Activated CD4-positive, alpha-beta T cell treated with anti-CD3 and anti-CD28 coated beads, Interleukin-2, Interleukin-4, amounts not matched to agents 100 ng/mL and 50 ng/mL, durations not matched to agents 16 hours and 8 hours (primary cell): ENCODE measurements around the gene CD2AP.
"Not testable (repeated sequence)": the region's sequence is repeated elsewhere in the genome, so short reads cannot be mapped to it uniquely, and the experiment has no call there.

ENCODE experiments used
- DNase-seq: peaks from one replicate; pipeline ENCODE4 v3.0.0-alpha.2; 2020; ENCODE audit warnings: low spot score

The CD2AP gene, protein sequence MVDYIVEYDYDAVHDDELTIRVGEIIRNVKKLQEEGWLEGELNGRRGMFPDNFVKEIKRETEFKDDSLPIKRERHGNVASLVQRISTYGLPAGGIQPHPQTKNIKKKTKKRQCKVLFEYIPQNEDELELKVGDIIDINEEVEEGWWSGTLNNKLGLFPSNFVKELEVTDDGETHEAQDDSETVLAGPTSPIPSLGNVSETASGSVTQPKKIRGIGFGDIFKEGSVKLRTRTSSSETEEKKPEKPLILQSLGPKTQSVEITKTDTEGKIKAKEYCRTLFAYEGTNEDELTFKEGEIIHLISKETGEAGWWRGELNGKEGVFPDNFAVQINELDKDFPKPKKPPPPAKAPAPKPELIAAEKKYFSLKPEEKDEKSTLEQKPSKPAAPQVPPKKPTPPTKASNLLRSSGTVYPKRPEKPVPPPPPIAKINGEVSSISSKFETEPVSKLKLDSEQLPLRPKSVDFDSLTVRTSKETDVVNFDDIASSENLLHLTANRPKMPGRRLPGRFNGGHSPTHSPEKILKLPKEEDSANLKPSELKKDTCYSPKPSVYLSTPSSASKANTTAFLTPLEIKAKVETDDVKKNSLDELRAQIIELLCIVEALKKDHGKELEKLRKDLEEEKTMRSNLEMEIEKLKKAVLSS

DNA sequence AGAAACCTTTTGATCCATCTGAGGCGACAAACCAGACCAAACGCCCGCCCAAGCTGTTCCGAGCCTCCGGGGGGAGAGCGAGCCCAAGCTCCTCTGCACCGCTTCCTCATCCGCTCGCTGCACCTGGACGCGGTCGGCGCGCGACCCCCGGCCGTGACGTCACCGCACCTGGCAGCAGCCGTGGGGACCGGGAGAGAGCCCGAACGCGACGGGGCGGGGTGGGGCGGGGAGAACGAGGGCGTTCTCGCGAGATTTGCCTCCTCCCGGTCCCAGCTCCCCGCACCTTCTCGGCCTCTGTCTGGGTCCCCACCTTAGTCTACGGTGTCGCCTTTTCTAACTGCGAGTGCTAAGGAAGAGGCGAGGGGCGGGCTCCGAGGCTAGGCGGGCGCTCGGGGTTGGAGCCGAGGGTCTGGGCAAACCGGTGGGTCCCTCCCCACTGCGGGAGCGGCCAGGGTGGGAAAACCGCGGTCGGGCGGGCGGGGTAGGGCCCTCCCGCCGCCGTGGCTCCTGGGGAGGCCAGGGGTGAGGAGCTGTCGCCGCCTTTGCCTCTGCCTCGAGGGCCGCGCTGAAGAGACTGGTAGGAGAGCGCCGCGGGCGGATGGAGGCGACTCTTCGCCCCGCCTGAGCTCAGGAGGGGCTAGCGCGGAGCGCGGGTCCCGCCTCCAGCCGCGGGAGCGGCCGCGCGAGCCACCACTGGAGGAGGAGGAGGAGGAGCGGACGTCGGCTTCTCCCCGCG, at the start of gene CD2AP:
Gene CD2AP (plus strand): TSS at position 293 of the 736 bp plus-strand sequence. CDS start 456 bp downstream, outside the sequence.
- peak; percentile 87 for DNase-seq

DNA sequence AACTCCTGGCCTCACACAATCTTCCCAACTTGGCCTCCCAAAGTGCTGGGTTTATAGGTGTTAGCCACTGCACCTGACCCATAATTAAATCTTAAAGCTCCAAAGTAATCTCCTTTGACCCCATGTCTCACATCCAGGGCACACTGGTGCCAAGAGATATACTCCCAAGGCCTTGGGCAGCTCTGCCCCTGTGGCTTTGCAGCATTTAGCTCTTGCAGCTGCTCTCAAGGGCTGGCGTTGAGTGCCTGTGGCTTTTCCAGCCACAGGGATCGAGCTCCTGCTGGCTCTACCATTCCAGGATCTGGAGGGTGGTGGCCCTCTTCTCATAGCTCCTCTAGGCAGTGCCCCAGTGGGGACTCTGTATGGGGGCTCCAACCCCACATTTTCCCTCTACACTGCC, 49.3 kb upstream of the CD2AP start:
- DNase-seq, result no peak

DNA sequence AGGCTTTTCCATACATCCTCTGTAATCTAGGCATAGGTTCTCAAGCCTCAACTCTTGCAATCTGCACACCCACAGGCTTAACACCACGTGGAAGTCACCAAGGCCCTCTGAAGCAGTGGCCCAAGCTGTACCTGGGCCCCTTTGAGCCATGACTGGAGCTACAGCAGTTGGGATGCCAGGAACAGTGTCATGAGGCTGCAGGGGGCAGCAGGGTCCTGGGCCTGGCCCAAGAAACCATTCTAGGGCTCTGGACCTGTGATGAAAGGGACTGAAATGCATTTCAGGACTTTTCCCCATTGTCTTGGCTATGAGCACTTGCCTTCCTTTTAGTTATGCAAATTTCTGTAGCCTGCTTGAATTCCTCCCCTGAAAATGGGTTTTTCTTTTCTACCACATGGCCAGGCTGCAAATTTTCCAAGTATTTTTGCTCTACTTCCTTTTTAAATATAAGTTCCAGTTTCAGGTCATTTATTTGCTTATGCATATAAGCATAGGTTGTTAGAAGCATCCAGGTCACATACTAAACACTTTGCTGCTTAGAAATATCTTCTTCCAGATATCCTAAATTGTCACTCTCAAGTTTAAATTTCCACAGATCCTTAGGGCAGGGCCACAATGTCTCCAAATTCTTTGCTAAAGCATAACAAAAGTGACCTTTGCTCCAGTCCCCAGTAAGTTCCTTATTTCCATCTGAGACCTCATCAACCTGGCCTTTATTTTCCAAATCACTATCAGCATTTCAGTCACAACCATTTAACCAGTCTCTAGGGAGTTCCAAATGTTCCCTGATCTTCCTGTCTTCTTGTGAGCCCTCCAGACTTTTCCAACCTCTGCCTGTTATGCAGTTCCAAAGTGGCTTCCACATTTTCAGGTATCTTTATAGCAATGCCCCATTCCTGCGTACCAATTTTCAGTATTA, 48.6 kb upstream of the CD2AP start:
- no peak for DNase-seq

DNA sequence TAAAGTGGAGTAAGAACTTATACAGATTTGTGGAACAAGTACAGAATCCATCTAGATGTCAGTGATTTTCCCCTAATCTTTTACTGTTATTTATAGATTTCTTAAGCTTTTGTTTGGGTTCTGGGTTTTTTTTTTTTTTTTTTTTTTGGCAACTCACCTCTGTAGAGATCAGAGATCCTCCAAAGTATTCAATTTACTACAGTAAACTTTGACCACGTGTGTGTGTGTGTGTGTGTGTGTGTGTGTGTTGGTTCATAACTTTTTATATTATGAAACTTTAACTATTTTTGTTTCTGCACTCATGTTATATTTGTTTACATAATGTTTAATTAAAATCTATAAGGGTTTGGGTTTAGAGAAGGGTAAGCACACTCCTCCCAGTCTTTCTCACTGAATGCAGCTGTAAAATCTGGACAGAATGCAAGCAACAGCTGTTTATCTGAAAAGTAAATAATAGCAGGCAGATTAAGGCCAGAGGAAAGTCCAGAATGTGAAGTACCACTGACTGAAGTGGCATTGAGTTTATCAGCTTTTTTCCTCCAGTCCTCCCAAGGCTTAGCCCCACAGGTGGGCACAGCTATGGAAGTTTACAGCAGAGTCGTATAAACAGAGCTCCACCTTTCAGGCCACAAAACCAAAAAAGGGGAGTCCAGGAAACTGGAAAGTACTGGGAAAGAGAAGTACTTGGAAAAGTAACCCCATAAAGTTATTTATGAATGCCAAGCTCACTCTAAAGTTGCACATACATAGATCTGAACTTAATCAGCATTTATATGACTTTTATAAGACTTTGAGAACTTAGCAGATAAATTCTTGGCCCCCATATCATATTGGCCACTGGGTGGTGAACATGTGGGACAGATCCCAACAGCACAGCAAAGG, 43.0 kb upstream of the CD2AP start:
- DNase-seq, result no peak

DNA sequence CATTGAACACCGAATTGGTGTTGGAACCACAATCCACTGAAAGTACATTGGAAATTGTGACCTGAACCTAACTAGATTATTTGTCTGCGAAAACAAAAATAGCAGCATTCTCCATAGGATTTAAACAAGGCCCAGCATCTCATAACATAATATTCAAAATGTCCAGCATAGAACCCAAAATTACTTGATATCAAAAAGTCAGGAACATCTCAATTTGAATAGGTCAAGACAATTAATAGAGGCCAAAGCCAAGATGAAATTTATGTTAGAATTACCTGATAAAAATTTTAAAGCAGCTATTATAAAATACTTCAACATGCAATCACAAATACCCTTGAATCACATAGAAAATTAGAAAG, 42.4 kb upstream of the CD2AP start:
- no peak for DNase-seq

DNA sequence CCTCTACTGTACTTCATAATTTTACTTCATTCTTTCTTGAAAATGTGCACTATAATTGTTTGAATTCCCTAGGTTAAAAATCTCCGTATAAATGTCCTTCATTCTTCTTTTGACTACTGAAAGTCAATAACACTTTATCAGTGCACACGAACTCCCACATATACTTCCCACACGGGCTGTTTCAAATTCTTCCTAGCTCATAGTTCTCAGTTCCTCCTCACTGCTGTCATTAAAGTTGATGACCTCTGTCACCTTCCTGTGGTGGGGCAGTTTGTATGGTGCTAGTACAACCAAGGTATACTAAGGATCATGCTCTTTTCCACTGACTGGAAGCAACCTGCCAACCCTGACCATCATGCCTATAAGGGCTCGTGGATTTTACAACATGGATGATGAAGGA, 40.0 kb upstream of the CD2AP start:
- no peak for DNase-seq

DNA sequence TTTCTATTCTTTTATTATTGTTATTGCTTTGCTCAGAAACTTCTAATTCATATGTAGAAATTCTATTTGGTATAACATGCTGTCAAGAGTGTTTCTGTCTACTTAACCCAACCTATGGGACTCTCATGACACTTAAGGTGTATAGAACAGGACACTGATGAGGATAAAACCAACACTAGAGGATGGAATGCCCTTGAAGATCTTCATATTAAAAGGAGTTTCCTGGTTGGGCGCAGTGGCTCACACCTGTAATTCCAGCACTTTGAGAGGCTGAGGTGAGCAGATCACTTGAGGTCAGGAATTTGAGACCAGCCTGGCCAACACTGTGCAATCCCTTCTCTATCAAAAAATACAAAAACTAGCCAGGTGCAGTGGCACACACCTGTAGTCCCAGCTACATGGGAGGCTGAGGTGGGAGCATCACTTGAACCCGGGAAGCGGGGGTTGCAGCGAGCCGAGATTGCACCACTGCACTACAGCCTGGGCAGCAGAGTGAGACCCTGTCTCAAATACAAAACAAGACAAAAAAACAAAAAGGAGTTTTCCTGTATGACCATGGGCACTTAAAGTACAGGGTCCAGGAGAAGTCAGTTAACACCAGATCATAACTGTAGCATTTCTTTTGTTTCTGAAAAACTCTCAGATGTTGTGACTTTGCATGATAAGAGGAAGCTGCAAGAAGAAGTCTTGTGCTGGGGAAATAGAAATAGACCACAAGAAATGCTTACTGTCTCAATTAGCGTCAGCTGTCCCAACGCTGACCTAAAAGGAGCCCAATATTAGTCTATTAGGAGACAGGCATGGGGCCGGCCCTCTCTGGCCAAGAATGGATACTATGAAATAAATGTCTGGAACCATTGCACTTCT, 38.9 kb upstream of the CD2AP start:
- no peak for DNase-seq

DNA sequence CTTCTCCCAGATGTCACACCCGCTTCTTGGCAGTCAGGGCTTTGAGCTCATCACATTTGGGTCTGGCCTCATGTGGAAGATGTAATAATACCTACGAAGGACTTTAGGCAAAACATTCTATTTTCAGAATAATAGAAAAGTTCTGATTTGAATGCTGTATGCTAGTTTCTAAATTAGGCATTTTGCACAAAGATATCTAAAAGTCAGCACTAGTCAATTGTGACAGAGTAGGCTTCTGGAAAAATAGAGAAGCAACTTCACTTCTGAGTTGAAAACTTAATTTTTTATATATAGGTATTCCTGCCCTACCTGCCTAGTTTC, 38.3 kb upstream of the CD2AP start:
- no peak for DNase-seq

DNA sequence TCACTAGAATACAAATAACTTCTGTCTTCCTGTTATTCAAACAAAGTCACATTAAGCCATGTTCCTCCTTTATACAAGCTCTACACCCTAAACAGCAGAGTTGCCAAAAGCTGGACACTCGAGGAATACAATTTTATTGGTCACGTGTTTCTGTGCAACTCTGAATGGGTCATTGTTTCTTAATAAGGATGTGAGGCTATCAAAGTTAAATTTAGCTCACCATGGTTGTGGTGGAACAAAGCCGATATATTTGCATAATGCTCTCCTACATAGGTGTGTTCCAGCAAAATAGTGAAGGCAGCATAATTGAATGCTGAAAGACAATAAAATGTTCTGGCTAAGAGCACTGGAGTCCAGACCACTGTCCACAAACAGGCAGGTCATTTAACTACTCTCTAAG, 36.9 kb upstream of the CD2AP start:
- no peak for DNase-seq

DNA sequence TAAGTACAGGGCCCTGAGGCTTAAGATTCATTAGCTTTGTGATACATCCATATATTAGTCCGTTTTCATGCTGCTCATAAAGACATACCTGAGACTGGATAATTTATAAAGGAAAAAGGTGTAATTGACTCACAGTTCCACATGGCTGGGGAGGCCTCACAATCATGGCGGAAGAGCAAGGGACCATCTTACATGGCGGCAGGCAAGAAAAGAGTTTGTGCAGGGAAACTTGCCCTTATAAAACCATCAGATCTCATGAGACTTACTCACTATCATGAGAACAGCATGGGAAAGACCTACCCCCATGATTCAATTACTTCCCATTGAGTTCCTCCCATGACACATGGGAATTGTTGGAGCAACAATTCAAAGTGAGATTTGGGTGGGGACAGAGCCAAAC, 32.6 kb upstream of the CD2AP start:
- DNase-seq, result not testable (repeated sequence)

DNA sequence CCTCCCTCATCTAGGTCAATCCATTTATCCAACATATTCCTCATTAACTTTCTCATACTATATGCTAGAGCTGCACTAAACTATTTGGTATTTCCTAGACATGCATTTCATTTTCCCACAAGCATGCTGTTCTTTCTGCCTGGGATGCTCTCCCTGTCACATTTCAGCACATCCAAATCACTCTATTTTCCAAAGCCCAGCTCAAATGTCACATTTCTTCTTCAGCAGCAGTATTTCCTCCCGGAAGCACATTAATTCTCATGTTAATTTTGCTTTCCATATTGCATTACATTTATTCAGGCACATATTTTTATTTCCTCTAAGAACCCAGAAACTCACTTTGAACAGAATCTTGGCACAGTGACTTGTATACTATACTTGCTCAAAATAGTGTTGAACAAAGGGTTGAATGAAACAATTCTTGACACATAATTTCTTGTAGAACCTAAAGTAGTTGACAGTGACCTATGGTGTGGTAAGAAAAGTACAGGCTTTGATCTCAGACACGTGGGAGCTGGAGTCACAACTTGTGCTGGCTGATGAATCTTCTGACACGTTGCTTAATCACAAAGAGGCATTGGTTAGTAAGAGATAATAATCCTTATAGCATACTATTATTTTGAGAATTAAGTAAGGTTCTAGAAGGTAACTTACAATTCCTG, 30.8 kb upstream of the CD2AP start:
- DNase-seq, result no peak

DNA sequence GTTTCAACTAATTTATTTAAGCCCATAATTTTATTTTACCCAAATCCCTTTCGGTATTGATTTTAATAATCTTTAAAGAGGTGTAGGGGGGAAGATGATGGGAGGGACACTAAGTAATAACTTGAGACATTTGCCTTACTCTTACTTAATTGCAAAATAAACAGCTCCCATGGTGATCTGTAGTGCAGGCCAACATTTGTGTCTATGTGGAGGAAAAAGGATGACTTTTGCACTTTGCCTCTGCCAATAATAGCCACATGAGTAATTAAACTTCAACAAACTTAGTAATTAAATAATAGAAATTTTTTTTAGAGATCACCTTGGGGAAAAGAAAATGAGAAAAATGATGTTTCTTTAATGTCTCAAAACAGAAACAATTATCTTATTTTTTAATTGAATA, 29.9 kb upstream of the CD2AP start:
- DNase-seq, result no peak

DNA sequence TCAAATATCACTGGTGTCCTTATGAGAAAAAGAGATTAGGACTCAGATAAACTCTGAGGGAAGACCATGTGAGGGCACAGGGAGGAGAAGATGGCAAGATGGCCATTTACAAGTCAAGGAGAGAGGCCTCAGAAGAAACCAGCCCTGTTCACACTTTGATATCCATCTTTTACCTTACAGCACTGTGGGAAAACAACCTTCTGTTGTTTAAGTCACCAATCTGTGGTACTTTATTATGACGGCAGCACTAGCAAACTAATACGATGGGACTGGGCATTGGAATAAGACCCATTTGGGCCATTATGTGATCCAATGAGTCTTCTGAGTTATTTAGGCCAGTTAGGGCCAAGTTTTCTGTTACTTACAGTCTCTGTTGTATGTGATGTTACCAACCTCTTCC, 26.4 kb upstream of the CD2AP start:
- no peak for DNase-seq

DNA sequence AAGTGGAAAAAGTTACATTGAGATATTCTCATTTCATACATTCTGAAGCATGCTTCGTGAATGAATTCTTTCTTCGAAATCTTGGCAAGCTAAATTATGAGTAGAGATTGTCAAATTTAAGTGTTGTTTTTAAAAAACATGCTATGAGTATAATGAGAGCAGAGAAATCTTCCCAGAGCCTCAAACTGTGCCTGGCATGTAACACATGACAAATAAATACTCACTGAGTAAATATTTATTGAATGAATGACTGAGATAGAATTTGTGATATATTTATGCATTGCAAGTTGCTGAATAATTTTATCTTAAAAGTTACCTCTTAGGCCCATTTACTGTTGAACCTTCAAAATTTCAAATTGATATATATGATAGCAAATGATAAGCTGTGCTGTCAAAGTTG, 24.7 kb upstream of the CD2AP start:
- no peak for DNase-seq

DNA sequence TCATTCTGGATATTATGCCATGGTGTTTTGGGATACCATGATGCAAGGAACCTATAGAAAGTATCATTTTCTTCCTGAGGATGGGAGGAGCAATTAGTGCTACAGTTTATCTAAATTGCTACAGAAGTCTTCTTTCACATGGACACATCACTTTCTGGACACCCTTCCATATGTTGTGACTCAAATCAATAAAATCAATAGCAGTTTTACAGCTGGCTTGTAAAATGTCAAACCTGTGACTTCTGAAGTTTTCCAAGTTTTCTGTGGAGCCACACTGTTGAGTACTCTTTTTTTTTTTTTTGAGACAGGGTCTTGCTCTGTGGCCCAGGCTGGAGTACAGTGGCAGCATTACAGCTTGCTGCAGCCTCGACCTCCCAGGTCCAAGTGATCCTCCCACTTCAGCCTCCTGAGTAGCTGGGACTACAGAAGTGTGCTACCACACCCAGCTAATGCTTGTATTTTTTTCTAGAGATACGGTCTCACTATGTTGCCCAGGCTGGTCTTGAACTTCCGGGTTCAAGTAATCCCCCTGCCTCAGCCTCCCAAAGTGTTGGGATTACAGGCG, 24.1 kb upstream of the CD2AP start:
- DNase-seq, result no peak

DNA sequence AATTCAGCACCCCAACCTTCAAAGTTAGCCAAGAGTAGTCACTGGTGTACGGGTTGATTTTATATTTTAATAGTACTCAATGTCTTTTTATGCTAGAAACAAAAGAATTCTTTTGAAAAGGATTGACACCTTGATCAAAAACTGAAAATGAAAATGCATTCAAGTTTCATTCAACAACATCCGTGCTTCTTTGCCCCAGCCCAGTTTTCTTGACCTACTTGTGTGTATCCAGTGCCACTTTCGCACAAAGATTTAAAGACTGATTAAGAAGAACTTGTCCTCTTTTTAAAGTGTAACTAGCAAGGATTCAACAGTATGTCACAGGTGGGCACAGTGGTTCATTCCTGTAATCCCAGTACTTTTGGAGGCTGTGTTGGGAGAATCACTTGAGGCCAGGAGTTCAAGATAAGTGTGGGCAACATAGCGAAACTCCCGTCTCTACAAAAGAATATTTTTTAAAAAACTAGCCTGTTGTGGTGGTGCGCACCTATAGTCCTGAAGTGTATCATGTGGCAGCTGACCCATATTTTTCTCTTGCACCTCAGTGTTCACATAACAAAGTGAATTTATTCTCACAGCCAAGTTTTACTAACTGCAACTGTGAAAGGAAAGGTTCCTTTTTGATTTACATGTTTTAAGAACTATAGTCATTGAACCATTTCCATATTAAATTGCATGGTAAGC, 22.7 kb upstream of the CD2AP start:
- DNase-seq, result no peak

DNA sequence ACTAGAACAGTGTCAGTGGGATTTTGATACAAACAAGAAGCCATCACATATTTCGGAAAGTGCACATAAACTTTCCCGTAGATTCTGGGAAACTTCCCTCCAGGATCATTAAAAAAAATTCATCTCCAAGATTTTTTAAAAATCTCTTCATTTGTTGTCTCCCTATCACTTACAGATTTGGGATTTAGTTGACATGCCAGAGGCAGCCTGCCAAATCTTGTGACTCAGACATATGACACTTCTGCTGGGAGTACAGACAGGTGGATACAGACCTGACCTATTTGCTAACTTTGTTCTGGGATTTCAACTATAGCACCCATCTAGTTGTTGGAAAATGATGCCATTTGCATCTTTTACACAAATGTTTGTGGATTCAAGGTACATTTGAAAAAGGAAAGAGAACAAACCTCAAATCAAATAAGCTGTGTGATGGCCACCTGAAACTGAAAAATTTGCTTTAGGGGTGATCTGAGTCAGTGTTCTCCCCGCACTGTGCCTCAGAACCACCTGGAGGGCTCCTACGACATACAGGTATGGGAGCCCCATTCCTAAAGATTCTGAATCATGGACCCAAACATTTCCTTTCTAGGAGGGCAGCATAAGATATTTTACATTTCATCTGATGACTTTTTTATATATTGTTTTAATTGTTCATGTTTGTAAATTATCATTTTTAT, 21.9 kb upstream of the CD2AP start:
- DNase-seq, result no peak

DNA sequence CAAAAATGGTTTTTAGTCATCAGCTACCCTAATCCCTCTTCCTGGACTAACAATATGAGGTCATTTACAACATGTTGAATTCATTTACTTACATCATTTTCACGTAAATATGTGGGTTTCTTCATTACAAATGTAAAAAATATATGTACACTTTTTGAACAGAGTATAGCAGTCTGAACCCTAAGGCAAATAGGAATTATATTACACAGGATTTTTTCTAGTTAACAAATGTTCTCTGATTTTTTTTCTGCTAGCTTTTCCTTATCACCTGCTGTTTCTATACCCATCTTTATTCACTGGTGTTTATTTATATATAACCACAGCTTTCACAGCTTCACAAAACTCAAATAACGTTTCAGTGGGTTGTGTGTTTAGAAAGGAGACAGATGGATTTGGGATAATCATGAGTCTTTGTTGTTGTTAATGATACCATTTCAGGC, 21.0 kb upstream of the CD2AP start:
- no peak for DNase-seq
